H9 (cell line): ENCODE results near the gene CFAP97D2. TPM values are rescaled to one million over a fixed set of nuclear protein-coding genes. Genes with fewer than 3 reads are reported as not detected.

Source experiments
- DNase-seq: peaks from one replicate; pipeline ENCODE4 v3.0.0-alpha.2; 2017
- H2AFZ ChIP-seq: one replicate; pipeline ENCODE4 v1.6.1; 2013; ENCODE audit warnings: mild to moderate bottlenecking, low read length, control low read depth, moderate library complexity
- H2AK5ac ChIP-seq: 2 replicates; pipeline ENCODE4 v1.6.1; 2013; ENCODE audit warnings: low read length, control low read depth, mixed read lengths; ENCODE audit not compliant: insufficient read length
- H2BK120ac ChIP-seq: one replicate; pipeline ENCODE4 v1.6.1; 2013; ENCODE audit warnings: low read depth, mild to moderate bottlenecking, low read length, control low read depth, inconsistent platforms; ENCODE audit not compliant: poor library complexity, severe bottlenecking
- H2BK12ac ChIP-seq: 2 replicates; pipeline ENCODE4 v1.6.1; 2013; ENCODE audit warnings: low read length, control low read depth, mixed read lengths, low read depth; ENCODE audit not compliant: insufficient read length
- H2BK15ac ChIP-seq: 2 replicates; pipeline ENCODE4 v1.6.1; 2013; ENCODE audit warnings: low read depth, low read length, control low read depth
- H2BK20ac ChIP-seq: one replicate; pipeline ENCODE4 v1.6.1; 2013; ENCODE audit warnings: low read depth, mild to moderate bottlenecking, low read length, control low read depth, inconsistent platforms; ENCODE audit not compliant: poor library complexity, severe bottlenecking
- H2BK5ac ChIP-seq: 2 replicates; pipeline ENCODE4 v1.6.1; 2013; ENCODE audit warnings: low read length, control low read depth, mixed read lengths; ENCODE audit not compliant: insufficient read length
- H3K14ac ChIP-seq: 2 replicates; pipeline ENCODE4 v1.6.1; 2013; ENCODE audit warnings: low read length, control low read depth; ENCODE audit not compliant: insufficient read depth
- H3K18ac ChIP-seq: 2 replicates; pipeline ENCODE4 v1.6.1; 2013; ENCODE audit warnings: low read depth, mild to moderate bottlenecking, mixed read lengths, low read length, control low read depth; ENCODE audit not compliant: insufficient read length
- H3K23ac ChIP-seq: 2 replicates; pipeline ENCODE4 v1.6.1; 2013; ENCODE audit warnings: low read length, control low read depth, mixed read lengths, low read depth; ENCODE audit not compliant: insufficient read length
- H3K23me2 ChIP-seq: 2 replicates; pipeline ENCODE4 v1.6.1; 2013; ENCODE audit warnings: low read depth, mild to moderate bottlenecking, mixed read lengths, low read length, control low read depth; ENCODE audit not compliant: insufficient read length, poor library complexity, severe bottlenecking
- H3K27ac ChIP-seq: 2 replicates; pipeline ENCODE4 v1.5.1; 2013; ENCODE audit warnings: low read length, control low read depth, mixed read lengths, low read depth; ENCODE audit not compliant: insufficient read length
- H3K27me3 ChIP-seq: 2 replicates; pipeline ENCODE4 v1.6.1; 2013; ENCODE audit warnings: low read length, control low read depth, inconsistent platforms; ENCODE audit not compliant: insufficient read depth
- H3K4ac ChIP-seq: 2 replicates; pipeline ENCODE4 v1.6.1; 2013; ENCODE audit warnings: low read depth, mild to moderate bottlenecking, control low read depth, inconsistent platforms, low read length, moderate library complexity
- H3K4me1 ChIP-seq: 2 replicates; pipeline ENCODE4 v1.6.1; 2013; ENCODE audit warnings: low read length, control low read depth, inconsistent platforms; ENCODE audit not compliant: insufficient read depth
- H3K4me2 ChIP-seq: 2 replicates; pipeline ENCODE4 v1.6.1; 2013; ENCODE audit warnings: low read length, control low read depth, mixed read lengths; ENCODE audit not compliant: insufficient read length, insufficient read depth
- H3K56ac ChIP-seq: 2 replicates; pipeline ENCODE4 v1.6.1; 2013; ENCODE audit warnings: low read depth, mild to moderate bottlenecking, mixed read lengths, low read length, control low read depth; ENCODE audit not compliant: insufficient read length
- H3K79me1 ChIP-seq: 2 replicates; pipeline ENCODE4 v1.6.1; 2013; ENCODE audit warnings: low read depth, mild to moderate bottlenecking, moderate library complexity, low read length, control low read depth, inconsistent platforms; ENCODE audit not compliant: insufficient read depth, poor library complexity, severe bottlenecking
- H3K79me2 ChIP-seq: 2 replicates; pipeline ENCODE4 v1.6.1; 2013; ENCODE audit warnings: low read length, control low read depth, inconsistent platforms; ENCODE audit not compliant: insufficient read depth
- H3K9ac ChIP-seq: 2 replicates; pipeline ENCODE4 v1.6.1; 2013; ENCODE audit warnings: low read length, control low read depth, mixed read lengths; ENCODE audit not compliant: insufficient read length; ENCODE audit errors: extremely low read depth
- H3K9me3 ChIP-seq: one replicate; pipeline ENCODE4 v1.6.1; 2013; ENCODE audit warnings: low read depth, low read length, inconsistent platforms; ENCODE audit not compliant: control insufficient read depth
- H3T11ph ChIP-seq: one replicate; pipeline ENCODE4 v1.6.1; 2013; ENCODE audit warnings: mild to moderate bottlenecking, low read length, control low read depth, inconsistent platforms
- H4K20me1 ChIP-seq: one replicate; pipeline ENCODE4 v1.6.1; 2013; ENCODE audit not compliant: control insufficient read depth, insufficient read length, insufficient read depth
- H4K5ac ChIP-seq: 2 replicates; pipeline ENCODE4 v1.6.1; 2013; ENCODE audit warnings: low read depth, mild to moderate bottlenecking, mixed read lengths, low read length, control low read depth; ENCODE audit not compliant: insufficient read length
- H4K8ac ChIP-seq: replicated peaks from 2 replicates; pipeline ENCODE4 v1.6.1; 2013; ENCODE audit warnings: low read length, control low read depth, mixed read lengths, low read depth; ENCODE audit not compliant: insufficient read length
- H4K91ac ChIP-seq: 2 replicates; pipeline ENCODE4 v1.6.1; 2013; ENCODE audit warnings: low read depth, mild to moderate bottlenecking, moderate library complexity, mixed read lengths, low read length, control low read depth; ENCODE audit not compliant: insufficient read length
- H3K27ac Mint-ChIP-seq, 3 experiments: 2 replicates in 2 of 3; 3 replicates in 1 of 3; pipeline ENCODE4 v1.8.0; 2020 to 2021; ENCODE audit warnings: mixed read lengths in 3 of 3, mild to moderate bottlenecking in 1 of 3, moderate library complexity in 1 of 3
- H3K27me3 Mint-ChIP-seq: 2 replicates; pipeline ENCODE4 v1.8.0; 2021; ENCODE audit warnings: low read depth, mild to moderate bottlenecking, moderate library complexity, mixed read lengths
- H3K36me3 Mint-ChIP-seq, 3 experiments: 2 replicates in 2 of 3; 3 replicates in 1 of 3; pipeline ENCODE4 v1.8.0; 2020 to 2021; ENCODE audit warnings: low read depth in 3 of 3, mixed read lengths in 3 of 3; ENCODE audit not compliant: insufficient read depth in 1 of 3
- H3K4me1 Mint-ChIP-seq, 2 experiments: 2 replicates each; pipeline ENCODE4 v1.8.0; 2020; ENCODE audit warnings: mixed read lengths in 2 of 2
- H3K4me3 Mint-ChIP-seq, 2 experiments: 2 replicates in 1 of 2; 3 replicates in 1 of 2; pipeline ENCODE4 v1.8.0; 2020 to 2021; ENCODE audit warnings: mild to moderate bottlenecking in 2 of 2, mixed read lengths in 2 of 2, moderate library complexity in 1 of 2
- H3K9me3 Mint-ChIP-seq, 2 experiments: 2 replicates in 1 of 2; 3 replicates in 1 of 2; pipeline ENCODE4 v1.8.0; 2020; ENCODE audit warnings: mild to moderate bottlenecking in 2 of 2, mixed read lengths in 2 of 2, moderate library complexity in 1 of 2
- WGBS: extraction: QIAGEN DNeasy Blood & Tissue Kit; methylation state at CpG from one replicate; pipeline ENCODE4 v1.1.7; 2013; ENCODE audit warnings: missing lambda C conversion rate, low lambda C conversion rate, mixed read lengths; ENCODE audit not compliant: insufficient read length; ENCODE audit errors: extremely low coverage; 5-methylcytosine and 5-hydroxymethylcytosine counted together
- total RNA-seq: library from RNA; stranded (reverse); gene quantifications from 2 replicates; pipeline ENCODE4 v1.2.1, GENCODE V29; 2021
- TF ChIP-seq, protein P1 (sequence below): fragments of 200-600 bp; sonication (generic); conservative IDR thresholded peaks from 3 replicates; pipeline ENCODE4 v1.8.0; 2021; ENCODE audit warnings: antibody characterized with exemption, mild to moderate bottlenecking

CFAP97D2 gene
- total RNA-seq, 1 experiment from 2014 or later: not detected

DNA sequence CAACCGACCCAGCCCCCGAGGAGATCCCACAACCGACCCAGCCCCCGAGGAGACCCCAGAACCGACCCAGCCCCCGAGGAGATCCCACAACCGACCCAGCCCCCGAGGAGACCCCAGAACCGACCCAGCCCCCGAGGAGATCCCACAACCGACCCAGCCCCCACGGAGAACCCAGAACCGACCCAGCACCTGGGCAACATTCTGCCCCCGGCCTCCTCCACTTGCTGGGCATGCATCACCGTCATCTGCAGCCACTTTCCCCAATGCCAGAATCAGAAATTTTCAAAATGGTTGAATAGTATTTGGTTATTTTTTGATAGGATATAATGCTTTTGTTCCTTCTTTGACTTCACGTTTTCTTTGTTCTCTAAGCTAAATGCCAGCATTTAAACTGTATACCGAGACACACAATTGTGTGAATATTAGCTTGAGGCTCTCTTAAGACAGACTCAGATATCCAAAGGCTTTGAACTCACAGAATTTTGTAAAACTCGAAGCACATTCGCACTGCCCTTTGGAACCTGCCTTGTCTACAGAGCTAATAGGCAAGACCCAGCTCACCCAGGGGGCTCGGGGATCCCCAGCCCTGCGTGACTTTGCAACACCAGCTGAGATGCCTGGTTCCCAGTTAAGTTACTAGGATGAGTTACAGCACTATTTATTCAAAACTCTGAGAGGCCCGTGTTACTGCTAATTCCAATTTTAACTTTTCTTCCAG lies 31.1 kb upstream of the CFAP97D2 start:
- Mint-ChIP-seq H3K27ac (no peak overlapping the region), H3K4me3 (no peak overlapping the region; a peak in 1 of 5 replicates), H3K27me3 (peaks cover 5% of the 10 kb centered on the region), H3K36me3 (no peaks in the 10 kb centered on the region), H3K4me1 (peaks cover 10 to 11% of the 10 kb centered on the region in 2 experiments), H3K9me3 (no peaks in the 10 kb centered on the region)
- Histone ChIP-seq H2AK5ac (no peak overlapping the region), H3K4me2 (no peak overlapping the region), H3K56ac (no peak overlapping the region), H4K8ac (no peak overlapping the region), H3K79me2 (no peaks in the 10 kb centered on the region), H2BK120ac (no peak overlapping the region), H3K4me1 (no peaks in the 10 kb centered on the region; the same call in 1 of the 2 replicates), H3T11ph (no peak overlapping the region), H3K14ac (no peak overlapping the region), H2BK20ac (no peak overlapping the region), H3K79me1 (no peaks in the 10 kb centered on the region), H3K9me3 (no peaks in the 10 kb centered on the region), H3K23me2 (no peaks in the 10 kb centered on the region), H2BK5ac (no peak overlapping the region), H3K4ac (no peak overlapping the region), H4K5ac (no peak overlapping the region), H3K23ac (no peak overlapping the region), H2BK15ac (no peak overlapping the region), H2BK12ac (no peak overlapping the region), H4K20me1 (no peaks in the 10 kb centered on the region), H3K9ac (no peak overlapping the region), H2AFZ (no peak overlapping the region), H3K18ac (no peak overlapping the region), H4K91ac (no peak overlapping the region), H3K27ac (no peak overlapping the region), H3K27me3 (no peaks in the 10 kb centered on the region)
- DNase-seq: no peak
- no CpG with 5 or more reads among the region's 22 CpGs for WGBS
- TF ChIP-seq, protein P1, sequence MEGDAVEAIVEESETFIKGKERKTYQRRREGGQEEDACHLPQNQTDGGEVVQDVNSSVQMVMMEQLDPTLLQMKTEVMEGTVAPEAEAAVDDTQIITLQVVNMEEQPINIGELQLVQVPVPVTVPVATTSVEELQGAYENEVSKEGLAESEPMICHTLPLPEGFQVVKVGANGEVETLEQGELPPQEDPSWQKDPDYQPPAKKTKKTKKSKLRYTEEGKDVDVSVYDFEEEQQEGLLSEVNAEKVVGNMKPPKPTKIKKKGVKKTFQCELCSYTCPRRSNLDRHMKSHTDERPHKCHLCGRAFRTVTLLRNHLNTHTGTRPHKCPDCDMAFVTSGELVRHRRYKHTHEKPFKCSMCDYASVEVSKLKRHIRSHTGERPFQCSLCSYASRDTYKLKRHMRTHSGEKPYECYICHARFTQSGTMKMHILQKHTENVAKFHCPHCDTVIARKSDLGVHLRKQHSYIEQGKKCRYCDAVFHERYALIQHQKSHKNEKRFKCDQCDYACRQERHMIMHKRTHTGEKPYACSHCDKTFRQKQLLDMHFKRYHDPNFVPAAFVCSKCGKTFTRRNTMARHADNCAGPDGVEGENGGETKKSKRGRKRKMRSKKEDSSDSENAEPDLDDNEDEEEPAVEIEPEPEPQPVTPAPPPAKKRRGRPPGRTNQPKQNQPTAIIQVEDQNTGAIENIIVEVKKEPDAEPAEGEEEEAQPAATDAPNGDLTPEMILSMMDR: no peak
